Fibroblast of lung (primary cell): ENCODE measurements around the gene PRDX5. TPM values are rescaled to one million over a fixed set of nuclear protein-coding genes. Genes with fewer than 3 reads are reported as not detected.

Experiments used
- DNase-seq, 2 donors: peaks; one replicate each; pipeline versions ENCODE4 v3.0.0 to v3.0.0-alpha.2; 2010; ENCODE audit warnings: low read depth in 2 of 2
- H2AFZ ChIP-seq: 2 replicates; pipeline ENCODE4 v1.5.1; 2012; ENCODE audit warnings: low read length, control low read depth, inconsistent platforms
- H3K27ac ChIP-seq: 2 replicates; pipeline ENCODE4 v1.5.1; 2011; ENCODE audit warnings: low read length, control low read depth; ENCODE audit not compliant: insufficient read depth
- H3K27me3 ChIP-seq: 2 replicates; pipeline ENCODE4 v1.5.1; 2011; ENCODE audit warnings: mild to moderate bottlenecking, low read length; ENCODE audit not compliant: control insufficient read depth, insufficient read depth
- H3K36me3 ChIP-seq: 2 replicates; pipeline ENCODE4 v1.5.1; 2011; ENCODE audit warnings: low read length; ENCODE audit not compliant: control insufficient read depth, insufficient read depth
- H3K4me1 ChIP-seq: 2 replicates; pipeline ENCODE4 v1.5.1; 2011; ENCODE audit warnings: low read length; ENCODE audit not compliant: control insufficient read depth, insufficient read depth; ENCODE audit errors: extremely low read depth
- H3K4me2 ChIP-seq: 2 replicates; pipeline ENCODE4 v1.5.1; 2011; ENCODE audit warnings: low read length, control low read depth; ENCODE audit not compliant: insufficient read depth; ENCODE audit errors: extremely low read depth
- H3K4me3 ChIP-seq, 4 experiments: fragments of 200-600 bp in 1 of 4; sonication (generic) in 1 of 4; replicated peaks in 1 of 4; 2 replicates each; pipeline ENCODE4 v1.5.1; 2011 to 2016; ENCODE audit warnings: low read length in 4 of 4, low read depth in 3 of 4, mild to moderate bottlenecking in 3 of 4, control low read depth in 2 of 4, inconsistent platforms in 1 of 4, mixed read lengths in 1 of 4; ENCODE audit not compliant: insufficient read depth in 1 of 4; ENCODE audit errors: control extremely low read depth in 1 of 4
- H3K79me2 ChIP-seq: 2 replicates; pipeline ENCODE4 v1.5.1; 2012; ENCODE audit warnings: mild to moderate bottlenecking, low read length, inconsistent platforms; ENCODE audit not compliant: control insufficient read depth, insufficient read depth
- H3K9ac ChIP-seq: 2 replicates; pipeline ENCODE4 v1.5.1; 2011; ENCODE audit warnings: mild to moderate bottlenecking, low read length, control low read depth; ENCODE audit not compliant: insufficient read depth
- H3K9me3 ChIP-seq: 2 replicates; pipeline ENCODE4 v1.5.1; 2012; ENCODE audit warnings: low read depth, low read length; ENCODE audit not compliant: control insufficient read depth, insufficient read depth
- H4K20me1 ChIP-seq: 2 replicates; pipeline ENCODE4 v1.5.1; 2011; ENCODE audit warnings: low read length; ENCODE audit not compliant: control insufficient read depth, insufficient read depth; ENCODE audit errors: extremely low read depth
- EZH2 ChIP-seq: IDR thresholded peaks from 2 replicates; pipeline ENCODE4 v1.5.1; 2012; ENCODE audit warnings: low read length, control low read depth, mild to moderate bottlenecking; ENCODE audit errors: missing control alignments
- polyA plus RNA-seq, 2 donors: library from polyadenylated mRNA; depleted of rRNA in 1 of 2; stranded (reverse) in 1 of 2; unstranded in 1 of 2; fragments of >200 nt; gene quantifications; 2 replicates each; pipeline ENCODE4 v1.2.1, GENCODE V29; 2011 to 2012; ENCODE audit warnings: missing spikeins in 1 of 2
- total RNA-seq: library from RNA; depleted of rRNA; stranded (reverse); fragments of >200 nt; gene quantifications from 2 replicates; pipeline ENCODE4 v1.2.1, GENCODE V29; 2014
- TF ChIP-seq, protein P1 (sequence below), 2 donors: IDR thresholded peaks in 1 of 2; conservative IDR thresholded peaks in 1 of 2; 1 replicate in 1 of 2; 2 replicates in 1 of 2; pipeline ENCODE4 v1.5.1; 2011 to 2012; ENCODE audit warnings: low read length in 2 of 2, control low read depth in 1 of 2, inconsistent platforms in 1 of 2, low read depth in 1 of 2, mild to moderate bottlenecking in 1 of 2

PRDX5 gene
- total and polyA plus RNA-seq, 2 donors (not counting 1 experiment from before 2014, with no cell fraction given): 319 to 431 TPM

DNA sequence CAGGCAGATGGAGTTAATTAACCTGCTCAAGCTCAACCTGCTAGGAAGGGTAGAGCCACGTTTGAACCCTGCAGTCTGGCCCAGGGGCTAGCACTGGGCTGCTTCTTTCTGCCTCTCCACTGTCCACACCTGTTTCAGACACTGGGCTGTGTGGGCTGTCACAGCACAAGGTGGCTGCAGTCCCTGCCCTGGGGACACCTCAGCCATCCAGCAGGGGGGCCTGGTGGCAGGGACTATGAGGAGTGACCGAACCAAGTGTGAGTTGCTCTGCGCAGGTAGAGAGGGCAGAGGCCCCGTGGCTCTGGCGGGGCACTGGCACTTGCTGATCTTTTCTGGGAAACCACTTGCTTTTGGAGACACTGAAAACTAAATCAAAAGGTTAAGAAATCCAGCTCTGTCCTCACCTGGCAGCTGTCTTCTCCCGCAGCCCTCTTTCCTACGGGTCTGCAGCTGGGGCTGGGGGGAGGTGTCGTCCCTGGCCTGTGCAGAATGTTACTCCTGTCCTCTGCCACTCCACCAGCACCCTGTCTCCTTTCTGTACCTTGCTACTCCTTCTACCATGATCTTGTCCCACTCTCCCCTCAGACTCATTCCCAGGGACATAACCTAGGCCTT lies 39.2 kb upstream of the PRDX5 start:
- Histone ChIP-seq H3K9ac (no peak overlapping the region), H3K4me2 (no peak overlapping the region), H3K27me3 (no peaks in the 10 kb centered on the region), H3K4me1 (no peaks in the 10 kb centered on the region), H2AFZ (no peak overlapping the region), H3K79me2 (peaks cover 3% of the 10 kb centered on the region), H3K9me3 (no peaks in the 10 kb centered on the region), H3K36me3 (peaks cover 6% of the 10 kb centered on the region), H3K27ac (no peak overlapping the region), H3K4me3 (no peak overlapping the region), H4K20me1 (no peaks in the 10 kb centered on the region)
- no peak for DNase-seq
- TF ChIP-seq, protein P1, sequence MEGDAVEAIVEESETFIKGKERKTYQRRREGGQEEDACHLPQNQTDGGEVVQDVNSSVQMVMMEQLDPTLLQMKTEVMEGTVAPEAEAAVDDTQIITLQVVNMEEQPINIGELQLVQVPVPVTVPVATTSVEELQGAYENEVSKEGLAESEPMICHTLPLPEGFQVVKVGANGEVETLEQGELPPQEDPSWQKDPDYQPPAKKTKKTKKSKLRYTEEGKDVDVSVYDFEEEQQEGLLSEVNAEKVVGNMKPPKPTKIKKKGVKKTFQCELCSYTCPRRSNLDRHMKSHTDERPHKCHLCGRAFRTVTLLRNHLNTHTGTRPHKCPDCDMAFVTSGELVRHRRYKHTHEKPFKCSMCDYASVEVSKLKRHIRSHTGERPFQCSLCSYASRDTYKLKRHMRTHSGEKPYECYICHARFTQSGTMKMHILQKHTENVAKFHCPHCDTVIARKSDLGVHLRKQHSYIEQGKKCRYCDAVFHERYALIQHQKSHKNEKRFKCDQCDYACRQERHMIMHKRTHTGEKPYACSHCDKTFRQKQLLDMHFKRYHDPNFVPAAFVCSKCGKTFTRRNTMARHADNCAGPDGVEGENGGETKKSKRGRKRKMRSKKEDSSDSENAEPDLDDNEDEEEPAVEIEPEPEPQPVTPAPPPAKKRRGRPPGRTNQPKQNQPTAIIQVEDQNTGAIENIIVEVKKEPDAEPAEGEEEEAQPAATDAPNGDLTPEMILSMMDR (conservative IDR thresholded peaks at IDR 0.05 in 1 of 2, IDR thresholded peaks at IDR 0.05 in 1 of 2; ENCODE audit: low read depth in 1 of 2, low read length in 2 of 2): no peak
- no peak for TF ChIP-seq EZH2

DNA sequence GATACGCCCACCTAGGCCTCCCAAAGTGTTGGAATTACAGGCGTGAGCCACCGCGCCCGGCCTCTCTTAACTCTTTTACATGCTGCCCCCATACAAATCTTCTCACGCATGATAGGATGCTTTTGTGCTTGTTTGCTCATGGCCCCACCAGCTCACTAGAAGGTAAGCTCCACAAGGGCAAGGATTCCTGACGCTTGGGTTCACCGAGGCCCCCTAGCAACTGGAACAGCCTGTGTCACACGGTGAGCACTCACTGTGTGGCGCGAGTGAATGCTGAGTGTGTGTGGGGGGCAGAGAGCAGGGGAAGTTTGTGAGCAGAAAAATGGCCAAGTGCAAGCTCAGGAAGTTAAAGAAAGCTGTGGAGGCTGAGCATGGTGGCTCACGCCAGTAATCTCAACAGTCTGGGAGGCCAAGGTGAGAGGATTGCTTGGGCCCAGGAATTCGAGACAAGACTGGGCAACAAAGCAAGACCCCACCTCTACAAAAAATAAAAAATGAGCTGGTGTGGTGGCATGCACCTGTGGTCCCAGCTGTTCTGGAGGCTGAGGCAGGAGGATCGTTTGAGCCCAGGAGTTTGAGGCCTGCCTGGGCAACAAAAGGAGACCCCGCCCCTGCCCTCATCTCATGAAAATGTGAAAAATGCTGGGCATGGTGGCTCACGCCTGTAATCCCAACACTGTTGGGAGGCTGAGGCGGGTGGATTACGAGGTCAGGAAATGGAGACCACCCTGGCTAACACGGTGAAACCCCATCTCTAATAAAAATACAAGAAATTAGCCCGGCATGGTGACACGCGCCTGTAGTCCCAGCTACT lies 35.8 kb upstream of the PRDX5 start:
- H4K20me1 ChIP-seq: no peaks in the 10 kb centered on the region
- H2AFZ ChIP-seq: no peak overlapping the region
- peaks cover 3% of the 10 kb centered on the region for H3K36me3 ChIP-seq
- DNase-seq: no peak
- no peak for TF ChIP-seq EZH2
- TF ChIP-seq, protein P1 (conservative IDR thresholded peaks at IDR 0.05 in 1 of 2, IDR thresholded peaks at IDR 0.05 in 1 of 2; ENCODE audit: low read depth in 1 of 2, low read length in 2 of 2): no peak
- peaks cover 7% of the 10 kb centered on the region for H3K4me1 ChIP-seq
- H3K4me3 ChIP-seq: no peak overlapping the region
- no peak overlapping the region for H3K4me2 ChIP-seq
- H3K27me3 ChIP-seq: no peaks in the 10 kb centered on the region
- no peak overlapping the region for H3K9ac ChIP-seq
- H3K79me2 ChIP-seq: peaks cover 4% of the 10 kb centered on the region
- no peaks in the 10 kb centered on the region for H3K9me3 ChIP-seq
- H3K27ac ChIP-seq: no peak overlapping the region

DNA sequence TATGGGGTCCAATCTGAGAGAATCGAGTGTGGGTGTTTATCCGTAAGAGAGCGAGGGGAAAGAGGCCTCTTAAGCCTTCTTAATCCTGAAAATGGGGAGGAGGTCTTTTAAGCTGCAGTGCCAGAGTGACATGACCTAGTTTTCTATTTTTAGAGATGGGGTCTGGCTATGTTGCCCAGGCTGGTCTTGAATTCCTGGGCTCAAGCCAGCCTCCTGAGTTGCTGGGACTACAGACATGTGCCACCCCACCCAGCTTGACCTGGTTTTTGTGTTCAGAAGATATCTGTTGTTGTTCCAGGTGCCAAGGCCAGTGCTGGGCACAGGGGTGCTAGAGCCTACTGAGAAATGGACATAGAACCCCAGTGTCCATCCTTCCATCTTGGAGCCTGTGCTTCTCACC lies 34.8 kb upstream of the PRDX5 start:
- peaks cover 4% of the 10 kb centered on the region for H3K79me2 ChIP-seq
- no peak overlapping the region for H3K27ac ChIP-seq
- H3K4me3 ChIP-seq: peak overlapping the region in 1 of 4 experiments; percentile 85
- no peaks in the 10 kb centered on the region for H3K9me3 ChIP-seq
- DNase-seq: no peak
- no peaks in the 10 kb centered on the region for H3K27me3 ChIP-seq
- H2AFZ ChIP-seq: no peak overlapping the region
- peak overlapping the region; percentile 60 for H3K4me2 ChIP-seq
- no peak overlapping the region for H3K9ac ChIP-seq
- peaks cover 3% of the 10 kb centered on the region for H3K36me3 ChIP-seq
- no peak for TF ChIP-seq EZH2
- TF ChIP-seq, protein P1 (conservative IDR thresholded peaks at IDR 0.05 in 1 of 2, IDR thresholded peaks at IDR 0.05 in 1 of 2; ENCODE audit: low read depth in 1 of 2, low read length in 2 of 2): no peak
- peaks cover 7% of the 10 kb centered on the region for H3K4me1 ChIP-seq
- no peaks in the 10 kb centered on the region for H4K20me1 ChIP-seq
